Immature natural killer cell (primary cell): ENCODE measurements around the gene NIBAN1. TPM values are rescaled to one million over a fixed set of nuclear protein-coding genes. Genes with fewer than 3 reads are reported as not detected.

ENCODE experiments used
- DNase-seq, 3 donors: peaks; one replicate each; pipeline ENCODE4 v3.0.0; 2022; ENCODE audit warnings: mixed read lengths in 1 of 3
- H3K27ac Mint-ChIP-seq, 6 donors: one replicate each; pipeline ENCODE4 v1.8.0; 2020; ENCODE audit warnings: mixed read lengths in 6 of 6, mild to moderate bottlenecking in 5 of 6, inconsistent platforms in 4 of 6, moderate library complexity in 3 of 6
- H3K27me3 Mint-ChIP-seq, 3 donors: one replicate each; pipeline ENCODE4 v1.8.0; 2020 to 2021; ENCODE audit warnings: low read depth in 3 of 3, mild to moderate bottlenecking in 3 of 3, mixed read lengths in 3 of 3, moderate library complexity in 3 of 3, inconsistent platforms in 1 of 3
- H3K36me3 Mint-ChIP-seq, 3 donors: one replicate each; pipeline ENCODE4 v1.8.0; 2020; ENCODE audit warnings: mixed read lengths in 3 of 3, inconsistent platforms in 2 of 3, mild to moderate bottlenecking in 2 of 3
- H3K4me1 Mint-ChIP-seq, 2 donors: one replicate each; pipeline ENCODE4 v1.8.0; 2020; ENCODE audit warnings: inconsistent platforms in 2 of 2, mild to moderate bottlenecking in 2 of 2, mixed read lengths in 2 of 2, moderate library complexity in 1 of 2
- H3K4me3 Mint-ChIP-seq, 5 donors: one replicate each; pipeline ENCODE4 v1.8.0; 2020; ENCODE audit warnings: mild to moderate bottlenecking in 5 of 5, mixed read lengths in 5 of 5, inconsistent platforms in 3 of 5, moderate library complexity in 3 of 5
- H3K9me3 Mint-ChIP-seq, 6 donors: one replicate each; pipeline ENCODE4 v1.8.0; 2020; ENCODE audit warnings: mild to moderate bottlenecking in 6 of 6, mixed read lengths in 6 of 6, inconsistent platforms in 4 of 6, moderate library complexity in 3 of 6
- polyA plus RNA-seq, 3 donors: library from polyadenylated mRNA; unstranded; fragments of 300-500 nt; fragmentation: Illumina TruSeq; gene quantifications; one replicate each; pipeline ENCODE4 v1.2.3, GENCODE V29; 2021

NIBAN1 gene
- polyA plus RNA-seq, 3 donors from 2014 or later = 6.3 to 24.7 (median 19.0) TPM

DNA sequence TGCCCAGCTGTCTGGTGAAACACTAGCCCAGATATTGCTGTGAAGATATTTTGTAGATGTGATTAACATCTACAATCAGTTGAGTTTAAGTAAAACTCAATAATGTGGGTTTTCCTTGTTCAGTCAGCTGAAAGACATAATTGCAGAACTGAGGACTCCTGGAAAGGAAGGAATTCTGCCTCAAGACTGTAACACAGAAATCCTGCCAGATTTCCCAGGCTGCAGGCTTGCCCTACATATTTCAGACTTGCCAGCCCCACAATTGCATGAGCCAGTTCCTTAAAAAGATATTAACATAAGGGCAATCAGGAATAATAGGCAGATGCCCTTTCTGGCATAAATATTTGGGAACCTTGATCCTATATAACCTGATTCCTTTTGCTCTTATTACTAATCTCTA, 14.2 kb upstream of the NIBAN1 start:
- Mint-ChIP-seq H3K4me3 (no peak overlapping the region), H3K27me3 (peaks cover 0 to 5% (median 3%) of the 10 kb centered on the region in 3 donors), H3K9me3 (peaks cover 0 to under 1% (median 0%) of the 10 kb centered on the region in 6 donors), H3K36me3 (no peaks in the 10 kb centered on the region), H3K27ac (no peak overlapping the region), H3K4me1 (no peaks in the 10 kb centered on the region)
- no peak for DNase-seq

DNA sequence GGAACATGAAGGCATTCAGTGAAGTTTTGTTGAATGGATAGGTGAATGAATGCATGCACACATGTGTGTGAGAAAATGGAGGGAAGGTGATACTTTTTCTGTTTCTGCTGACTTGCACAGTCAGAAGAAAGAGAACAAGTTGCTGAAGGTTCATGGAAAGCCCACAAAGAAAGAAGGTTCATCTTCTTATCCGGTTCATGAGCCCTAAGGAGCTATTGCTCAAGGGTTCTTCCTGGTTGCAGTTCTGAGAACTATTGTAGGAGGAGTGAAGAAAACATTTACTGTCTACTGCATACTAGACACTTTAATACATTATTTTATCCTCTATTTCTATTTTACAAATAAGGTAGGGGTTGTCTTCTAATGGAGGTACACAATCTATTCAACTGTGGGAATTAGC, 13.4 kb upstream of the NIBAN1 start:
- Mint-ChIP-seq H3K27ac (no peak overlapping the region), H3K4me1 (no peaks in the 10 kb centered on the region), H3K4me3 (no peak overlapping the region), H3K27me3 (peaks cover 0 to 6% (median 5%) of the 10 kb centered on the region in 3 donors), H3K9me3 (no peaks in the 10 kb centered on the region), H3K36me3 (no peaks in the 10 kb centered on the region)
- DNase-seq = no peak

DNA sequence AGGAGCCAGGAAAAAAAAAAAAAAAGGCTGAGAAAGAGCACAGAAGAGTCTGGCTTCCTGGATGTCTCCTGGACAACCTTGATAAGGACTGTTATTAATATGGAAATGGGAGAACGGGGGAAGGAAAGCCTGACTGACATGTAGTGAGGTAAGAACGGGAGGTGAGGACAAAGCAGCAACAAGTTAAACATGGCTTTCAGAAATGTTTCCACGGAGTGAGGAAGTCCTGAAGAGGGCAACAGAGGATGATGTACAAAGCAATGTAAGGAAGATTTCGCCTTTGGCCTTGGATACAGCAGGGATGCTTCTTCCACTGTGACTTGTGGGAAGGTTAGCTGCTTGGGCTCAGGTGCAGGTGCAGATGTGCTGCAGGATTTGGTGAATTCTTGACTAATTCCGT, 11.9 kb upstream of the NIBAN1 start:
- H3K4me3 Mint-ChIP-seq = no peak overlapping the region
- H3K36me3 Mint-ChIP-seq = no peaks in the 10 kb centered on the region
- peaks cover 0 to 6% (median 5%) of the 10 kb centered on the region in 3 donors for H3K27me3 Mint-ChIP-seq
- H3K27ac Mint-ChIP-seq = no peak overlapping the region
- H3K9me3 Mint-ChIP-seq = no peaks in the 10 kb centered on the region
- H3K4me1 Mint-ChIP-seq = peaks cover 0 to 6% of the 10 kb centered on the region in 2 donors
- DNase-seq = no peak

DNA sequence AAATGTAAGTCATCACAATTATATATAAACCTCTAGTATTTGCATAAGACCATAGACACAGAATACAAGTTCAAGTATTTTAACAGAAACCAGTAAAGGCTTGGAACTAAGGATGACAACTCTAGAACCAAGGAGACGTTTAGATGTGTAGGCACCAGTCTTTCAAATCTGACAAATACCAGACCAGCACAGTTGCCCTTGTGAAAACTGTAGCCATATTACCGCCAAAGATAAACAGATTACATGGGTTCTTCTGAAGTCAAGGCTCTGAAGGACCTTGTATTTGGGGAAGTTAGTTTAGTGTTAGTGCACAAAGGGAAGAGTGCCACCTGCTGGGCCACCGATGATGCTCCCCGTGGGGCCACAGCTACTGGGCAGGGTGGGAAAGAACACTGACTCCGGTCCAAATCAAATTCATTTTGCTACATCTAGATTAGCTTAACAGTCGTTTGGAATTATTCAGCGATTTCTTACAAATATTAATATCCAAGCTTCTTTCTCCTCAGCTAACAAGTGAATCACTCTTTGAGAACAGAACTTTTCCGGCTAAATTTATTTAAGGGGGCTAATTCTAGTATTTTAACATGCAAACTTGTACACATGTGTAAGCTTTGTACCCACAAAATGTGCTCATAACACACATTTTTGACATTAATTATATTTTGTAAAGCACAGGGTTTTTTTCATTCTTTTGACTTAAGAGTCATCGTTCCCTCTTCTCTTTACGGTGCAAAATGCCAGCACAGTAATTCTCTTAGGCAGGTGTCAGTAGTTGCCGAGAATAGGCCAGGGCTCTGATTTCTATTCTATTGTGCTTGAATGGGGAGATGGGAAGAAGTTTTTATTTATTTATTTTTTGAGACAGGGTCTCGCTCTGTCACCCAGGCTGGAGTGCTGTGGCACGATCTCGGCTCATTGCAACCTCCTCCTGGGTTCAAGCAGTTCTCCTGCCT, 8.0 kb upstream of the NIBAN1 start:
- Mint-ChIP-seq H3K4me1 (peaks cover 0 to 6% of the 10 kb centered on the region in 2 donors), H3K4me3 (no peak overlapping the region), H3K27ac (no peak overlapping the region), H3K36me3 (no peaks in the 10 kb centered on the region), H3K27me3 (peaks cover 0 to 6% (median 3%) of the 10 kb centered on the region in 3 donors), H3K9me3 (no peaks in the 10 kb centered on the region)
- DNase-seq = peak; percentile 69 to 75 (median 72)

DNA sequence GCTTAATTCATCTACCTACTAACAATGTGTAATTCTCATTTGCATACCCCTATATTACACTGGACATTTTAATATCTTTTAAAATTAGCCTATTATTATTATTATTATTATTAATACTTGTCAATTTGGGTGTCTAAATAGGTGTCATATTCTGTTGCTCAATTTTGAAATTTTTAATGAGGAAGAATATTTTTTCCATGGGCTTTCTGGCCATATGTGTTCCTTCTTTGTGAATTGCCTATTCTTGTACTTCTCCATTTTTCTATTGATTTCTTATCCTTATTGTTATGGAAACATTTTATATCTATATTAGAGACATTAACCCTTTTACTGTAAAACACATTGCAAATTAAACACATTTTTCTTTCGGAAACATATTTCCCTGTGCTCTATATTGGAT, 6.4 kb upstream of the NIBAN1 start:
- no peak for DNase-seq
- Mint-ChIP-seq H3K36me3 (no peaks in the 10 kb centered on the region), H3K4me3 (no peak overlapping the region), H3K27ac (no peak overlapping the region), H3K27me3 (peaks cover 0 to 6% (median 3%) of the 10 kb centered on the region in 3 donors), H3K4me1 (peaks cover 5 to 16% of the 10 kb centered on the region in 2 donors), H3K9me3 (no peaks in the 10 kb centered on the region)

DNA sequence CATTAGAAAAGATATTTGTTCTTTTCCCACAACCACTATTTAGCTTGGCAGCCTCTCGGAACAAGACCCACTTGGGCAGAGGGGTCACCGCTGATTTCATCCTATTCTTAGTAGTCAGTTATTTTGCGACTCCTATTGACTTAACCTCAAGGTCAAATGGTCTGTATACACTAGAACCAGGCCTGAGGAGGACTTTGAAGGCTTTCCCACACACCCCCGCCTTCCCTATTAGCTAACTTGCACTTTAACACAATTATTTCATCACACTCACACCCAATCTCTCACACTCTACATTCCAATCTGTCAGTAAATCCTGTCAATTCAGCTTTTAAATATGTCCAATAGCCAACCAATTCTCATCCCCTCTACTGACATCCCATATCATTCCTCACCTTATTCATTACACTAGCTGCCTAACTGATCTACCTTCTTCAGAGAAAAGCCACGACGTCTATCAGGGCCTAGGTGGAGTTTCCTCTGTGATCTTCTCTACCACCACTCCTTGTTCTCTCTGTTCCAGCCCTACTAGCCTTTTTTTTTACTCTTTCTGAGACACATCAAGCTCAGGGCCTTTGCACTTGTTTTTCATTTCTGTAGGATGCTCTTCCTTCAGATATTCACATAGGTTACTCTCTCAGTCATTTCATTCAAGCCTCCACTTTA, 1.0 kb upstream of the NIBAN1 start:
- Mint-ChIP-seq H3K4me3 (peak overlapping the region; percentile 65 to 74 (median 67)), H3K27ac (peak overlapping the region; percentile 48 to 92 (median 80)), H3K9me3 (no peaks in the 10 kb centered on the region), H3K27me3 (peaks cover 0 to 5% (median 1%) of the 10 kb centered on the region in 3 donors), H3K4me1 (peaks cover 42 to 50% of the 10 kb centered on the region in 2 donors), H3K36me3 (no peaks in the 10 kb centered on the region)
- DNase-seq = peak; percentile 13 to 28 (median 21)

DNA sequence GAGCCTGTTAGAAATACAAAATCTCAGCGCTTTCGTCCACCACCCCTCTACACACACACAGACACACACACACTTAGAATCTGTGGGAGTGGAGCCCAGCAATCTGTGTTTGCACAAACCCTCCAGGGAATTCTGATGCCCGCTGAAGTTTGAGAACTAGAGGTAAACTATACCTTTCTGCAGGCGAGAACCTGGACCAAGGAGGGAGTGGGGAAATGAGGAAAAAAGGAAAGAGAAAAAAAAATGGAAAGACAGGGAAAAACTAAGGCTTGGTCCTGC, 468 bp upstream of the NIBAN1 start:
- Mint-ChIP-seq H3K4me3 (peak overlapping the region; percentile 65 to 74 (median 67)), H3K9me3 (no peaks in the 10 kb centered on the region), H3K27me3 (peaks cover 0 to 5% (median 1%) of the 10 kb centered on the region in 3 donors), H3K36me3 (no peaks in the 10 kb centered on the region), H3K27ac (peak overlapping the region; percentile 61 to 92 (median 83)), H3K4me1 (peaks cover 44 to 54% of the 10 kb centered on the region in 2 donors)
- DNase-seq = no peak

DNA sequence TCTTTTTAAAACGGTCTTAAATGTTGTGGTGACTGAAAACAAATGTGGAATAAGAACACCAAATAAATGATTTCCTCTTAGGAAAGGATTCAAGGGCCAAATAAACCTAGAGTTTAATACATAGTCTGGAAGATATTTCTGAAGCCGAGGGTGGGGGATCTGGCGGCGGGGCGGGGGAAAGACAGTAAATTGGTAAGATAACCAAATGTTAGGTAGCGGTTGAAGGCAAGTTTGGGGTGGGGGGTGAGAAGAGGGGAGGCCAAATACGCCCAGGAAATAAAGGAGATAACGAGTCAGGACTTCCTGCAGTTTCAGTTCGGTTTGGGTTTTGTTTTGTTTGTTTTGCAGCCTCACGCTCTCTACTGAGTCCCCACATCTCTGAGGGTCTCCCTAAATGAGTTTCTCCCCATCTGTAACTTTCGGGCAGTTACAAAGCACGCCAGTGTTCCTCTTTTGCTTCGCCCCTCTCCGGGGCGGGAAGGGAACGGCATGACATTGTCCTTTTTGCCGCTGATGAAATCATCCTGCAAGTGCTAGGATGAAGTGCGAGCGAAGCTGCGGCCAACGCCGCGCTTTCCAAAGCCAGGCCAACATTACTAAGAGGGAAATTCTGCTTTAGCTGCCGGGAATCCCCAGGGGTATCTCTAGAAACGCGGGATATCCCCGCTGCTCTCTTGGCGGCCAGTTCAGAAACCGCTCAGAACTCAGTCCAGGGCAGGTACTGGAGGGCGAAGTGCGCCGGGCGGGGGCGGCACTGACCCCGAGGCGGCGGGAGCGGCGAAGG, 844 bp downstream of the NIBAN1 start:
- Mint-ChIP-seq H3K4me1 (peaks cover 50 to 54% of the 10 kb centered on the region in 2 donors), H3K36me3 (no peaks in the 10 kb centered on the region), H3K4me3 (peak overlapping the region; percentile 96 to 98 (median 97)), H3K9me3 (no peaks in the 10 kb centered on the region), H3K27me3 (peaks cover 0 to 5% (median 1%) of the 10 kb centered on the region in 3 donors), H3K27ac (peak overlapping the region; percentile 82 to 97 (median 94))
- DNase-seq = peak in 2 of 3 donors; percentile 47 to 66

DNA sequence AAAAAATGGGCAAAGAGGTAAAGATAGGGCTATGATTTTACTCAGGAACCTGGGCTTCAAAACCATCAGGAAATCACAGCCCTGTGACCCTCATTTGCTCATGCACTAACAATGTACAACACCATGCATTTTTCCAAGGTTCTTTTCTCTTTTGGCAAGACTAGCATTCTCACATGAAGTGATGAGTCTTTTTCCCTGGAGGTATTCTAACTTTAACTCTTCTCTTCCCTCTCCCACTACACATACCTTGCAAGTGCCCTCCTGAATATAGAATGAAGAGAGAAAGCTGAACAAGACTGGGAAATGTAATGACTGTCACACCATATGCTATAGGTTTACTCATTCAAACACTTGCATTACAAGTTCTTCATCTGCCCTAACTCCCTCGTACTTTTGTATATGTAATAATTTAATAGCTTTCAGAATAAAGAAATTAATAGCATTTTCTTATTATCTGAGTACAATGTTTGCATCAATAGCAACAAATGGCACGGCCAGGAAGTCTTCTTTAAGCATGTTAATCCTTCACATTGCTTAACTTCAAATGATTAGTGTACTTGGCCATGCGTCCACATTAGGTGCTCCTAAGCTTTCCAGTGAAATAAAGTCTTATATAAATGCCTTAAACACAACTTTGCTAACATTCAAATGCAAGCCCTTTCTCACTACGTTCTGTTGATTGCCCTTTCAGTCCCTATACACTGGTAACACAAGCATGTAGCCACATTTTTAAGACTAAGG, 1.8 kb downstream of the NIBAN1 start:
- Mint-ChIP-seq H3K9me3 (no peaks in the 10 kb centered on the region), H3K27ac (peak overlapping the region; percentile 82 to 97 (median 94)), H3K27me3 (peaks cover 0 to 4% (median 1%) of the 10 kb centered on the region in 3 donors), H3K36me3 (no peaks in the 10 kb centered on the region), H3K4me1 (peaks cover 50 to 54% of the 10 kb centered on the region in 2 donors), H3K4me3 (peak overlapping the region; percentile 96 to 98 (median 97))
- no peak for DNase-seq

DNA sequence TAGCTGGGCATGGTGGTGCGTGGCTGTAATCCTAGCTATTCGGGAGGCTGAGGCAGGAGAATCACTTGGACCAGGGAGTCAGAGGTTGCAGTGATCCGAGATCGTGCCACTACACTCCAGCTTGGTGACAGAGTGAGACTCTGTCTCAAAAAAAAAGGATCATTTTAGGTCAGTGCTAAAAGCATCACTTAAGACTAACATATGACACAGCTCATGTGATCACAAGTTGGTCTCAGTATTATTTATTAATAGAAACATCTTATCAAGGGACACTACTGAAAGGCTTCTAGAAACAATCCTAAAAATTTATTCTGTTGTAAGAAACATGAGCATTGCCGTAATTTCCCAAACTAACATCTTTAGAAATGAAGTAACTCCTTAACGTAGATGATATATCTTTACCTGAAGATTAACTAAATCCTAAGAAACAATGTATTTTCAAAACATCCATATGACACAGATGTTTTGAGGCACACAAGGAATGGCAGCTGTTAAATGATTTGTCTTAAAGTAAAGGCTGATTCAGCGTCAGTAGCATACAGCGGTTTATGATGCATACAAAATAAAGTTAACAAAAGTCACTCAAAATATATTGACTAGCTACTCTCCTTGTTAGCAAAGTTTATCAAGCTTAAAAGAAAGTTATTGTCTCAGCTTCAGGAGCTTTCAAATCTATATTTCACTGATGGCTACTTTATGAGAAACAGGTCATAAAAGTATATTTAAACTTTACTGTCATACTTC, 2.6 kb downstream of the NIBAN1 start:
- Mint-ChIP-seq H3K27ac (peak overlapping the region in 1 of 6 donors; percentile 37), H3K36me3 (no peaks in the 10 kb centered on the region), H3K9me3 (no peaks in the 10 kb centered on the region), H3K4me1 (peaks cover 50 to 54% of the 10 kb centered on the region in 2 donors), H3K4me3 (peak overlapping the region; percentile 7 to 98 (median 96)), H3K27me3 (peaks cover 0 to 4% (median 1%) of the 10 kb centered on the region in 3 donors)
- no peak for DNase-seq

DNA sequence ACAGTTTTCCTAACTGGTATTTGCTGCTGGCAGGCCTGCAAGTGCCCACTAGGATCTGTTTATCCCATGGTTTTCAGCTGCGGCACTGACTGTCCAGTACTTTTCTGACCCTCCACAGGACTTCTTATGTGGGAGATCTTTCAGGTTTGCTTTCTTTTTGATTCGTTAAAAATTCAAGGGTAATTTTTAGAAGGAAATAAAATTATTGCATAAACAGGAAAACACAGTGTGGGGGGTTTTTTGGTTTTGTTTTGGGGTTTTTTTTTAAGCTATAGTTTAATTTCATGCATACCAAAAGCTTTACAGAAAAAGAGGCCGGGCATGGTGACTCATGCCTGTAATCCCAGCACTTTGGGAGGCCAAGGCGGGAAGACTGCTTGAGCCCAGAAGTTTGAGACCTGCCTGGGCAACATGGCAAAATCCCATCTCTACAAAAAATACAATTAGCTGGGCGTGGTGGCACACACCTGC, 3.6 kb downstream of the NIBAN1 start:
- no peaks in the 10 kb centered on the region for H3K9me3 Mint-ChIP-seq
- H3K4me3 Mint-ChIP-seq = peak overlapping the region in 1 of 5 donors; percentile 22
- no peak for DNase-seq
- peaks cover 47 to 50% of the 10 kb centered on the region in 2 donors for H3K4me1 Mint-ChIP-seq
- H3K27ac Mint-ChIP-seq = peak overlapping the region in 2 of 6 donors; percentile 53
- H3K36me3 Mint-ChIP-seq = no peaks in the 10 kb centered on the region
- H3K27me3 Mint-ChIP-seq = peaks cover 0 to 4% (median 1%) of the 10 kb centered on the region in 3 donors

DNA sequence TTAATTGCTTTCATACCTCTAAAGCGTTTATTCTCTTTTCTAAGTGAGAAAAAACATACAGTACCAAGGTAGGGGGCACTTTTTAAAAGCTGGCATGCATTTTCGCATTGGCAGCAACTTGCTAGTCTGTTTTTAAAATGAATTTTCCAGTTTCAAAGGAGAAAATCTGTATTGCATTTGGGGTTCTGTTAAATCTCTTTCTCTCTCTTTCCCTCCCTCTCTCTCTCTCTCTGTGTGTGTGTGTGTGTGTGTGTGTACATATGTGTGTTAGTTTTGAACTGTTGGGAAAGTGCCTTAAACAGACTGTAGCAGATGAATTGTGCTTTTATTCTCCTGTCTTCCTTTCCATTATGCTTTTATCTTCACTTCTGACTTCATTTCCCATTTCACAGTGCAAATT, 7.3 kb downstream of the NIBAN1 start:
- Mint-ChIP-seq H3K4me1 (peaks cover 18 to 19% of the 10 kb centered on the region in 2 donors), H3K27ac (peak overlapping the region in 3 of 6 donors; percentile 41 to 62 (median 53))

More for the DNA sequence above, 7.3 kb downstream of the NIBAN1 start:
- peaks cover 8 to 13% (median 12%) of the 10 kb centered on the region in 3 donors for H3K36me3 Mint-ChIP-seq
- no peaks in the 10 kb centered on the region for H3K9me3 Mint-ChIP-seq
- DNase-seq = no peak
- H3K27me3 Mint-ChIP-seq = no peaks in the 10 kb centered on the region
- no peak overlapping the region for H3K4me3 Mint-ChIP-seq
